ENCODE measurements around the gene MPZL2. TPM values are rescaled to one million over a fixed set of nuclear protein-coding genes. Genes with fewer than 3 reads are reported as not detected.

The MPZL2 gene
- total RNA-seq, 1 experiment from 2014 or later, result 0.26 TPM

- Histone ChIP-seq H3K4me2 (ENCODE audit: insufficient read depth, insufficient read length, low read length) (no peak overlapping the region), H3K4ac (ENCODE audit: low read depth, low read length) (no peak overlapping the region), H2BK15ac (ENCODE audit: low read depth, low read length) (no peak overlapping the region), H2BK5ac (ENCODE audit: insufficient read length, low read length) (no peak overlapping the region), H4K91ac (ENCODE audit: insufficient read length, low read depth, low read length) (no peak overlapping the region), H2BK120ac (ENCODE audit: low read depth, low read length, poor library complexity, severe bottlenecking) (no peak overlapping the region), H3K18ac (ENCODE audit: insufficient read length, low read depth, low read length) (no peak overlapping the region), H3K79me1 (ENCODE audit: insufficient read depth, low read depth, low read length, poor library complexity, severe bottlenecking) (no peaks in the 10 kb centered on the region), H4K8ac (replicated peaks; ENCODE audit: insufficient read length, low read depth, low read length) (no peak overlapping the region), H4K5ac (ENCODE audit: insufficient read length, low read depth, low read length) (no peak overlapping the region), H3T11ph (ENCODE audit: low read length) (no peak overlapping the region), H3K14ac (ENCODE audit: insufficient read depth, low read length) (no peak overlapping the region), H2AK5ac (ENCODE audit: insufficient read length, low read length) (no peak overlapping the region), H4K20me1 (ENCODE audit: control insufficient read depth, insufficient read depth, insufficient read length) (no peaks in the 10 kb centered on the region), H3K9me3 (ENCODE audit: control insufficient read depth, low read depth, low read length) (no peaks in the 10 kb centered on the region), H3K23me2 (ENCODE audit: insufficient read length, low read depth, low read length, poor library complexity, severe bottlenecking) (no peaks in the 10 kb centered on the region), H2AFZ (ENCODE audit: low read length) (no peak overlapping the region), H3K79me2 (ENCODE audit: insufficient read depth, low read length) (no peaks in the 10 kb centered on the region), H3K56ac (ENCODE audit: insufficient read length, low read depth, low read length) (no peak overlapping the region), H3K23ac (ENCODE audit: insufficient read length, low read depth, low read length) (no peak overlapping the region), H2BK20ac (ENCODE audit: low read depth, low read length, poor library complexity, severe bottlenecking) (no peak overlapping the region), H3K27ac (ENCODE audit: insufficient read length, low read depth, low read length) (no peak overlapping the region), H3K4me1 (ENCODE audit: insufficient read depth, low read length) (no peaks in the 10 kb centered on the region), H2BK12ac (ENCODE audit: insufficient read length, low read depth, low read length) (no peak overlapping the region), H3K9ac (ENCODE audit: extremely low read depth, insufficient read length, low read length) (no peak overlapping the region), H3K27me3 (ENCODE audit: insufficient read depth, low read length) (no peaks in the 10 kb centered on the region)
- Mint-ChIP-seq H3K9me3 (no peaks in the 10 kb centered on the region), H3K27ac (no peak overlapping the region), H3K4me1 (peaks cover 4 to 7% of the 10 kb centered on the region in 2 experiments), H3K27me3 (ENCODE audit: low read depth) (peaks cover 21% of the 10 kb centered on the region), H3K4me3 (no peak overlapping the region), H3K36me3 (ENCODE audit: insufficient read depth in 1 of 3, low read depth in 3 of 3) (no peaks in the 10 kb centered on the region)
- no CpG with 5 or more reads among the region's 1 CpG for WGBS (ENCODE audit: extremely low coverage, insufficient read length, low lambda C conversion rate)
- DNase-seq, result no peak
- TF ChIP-seq, protein P1, sequence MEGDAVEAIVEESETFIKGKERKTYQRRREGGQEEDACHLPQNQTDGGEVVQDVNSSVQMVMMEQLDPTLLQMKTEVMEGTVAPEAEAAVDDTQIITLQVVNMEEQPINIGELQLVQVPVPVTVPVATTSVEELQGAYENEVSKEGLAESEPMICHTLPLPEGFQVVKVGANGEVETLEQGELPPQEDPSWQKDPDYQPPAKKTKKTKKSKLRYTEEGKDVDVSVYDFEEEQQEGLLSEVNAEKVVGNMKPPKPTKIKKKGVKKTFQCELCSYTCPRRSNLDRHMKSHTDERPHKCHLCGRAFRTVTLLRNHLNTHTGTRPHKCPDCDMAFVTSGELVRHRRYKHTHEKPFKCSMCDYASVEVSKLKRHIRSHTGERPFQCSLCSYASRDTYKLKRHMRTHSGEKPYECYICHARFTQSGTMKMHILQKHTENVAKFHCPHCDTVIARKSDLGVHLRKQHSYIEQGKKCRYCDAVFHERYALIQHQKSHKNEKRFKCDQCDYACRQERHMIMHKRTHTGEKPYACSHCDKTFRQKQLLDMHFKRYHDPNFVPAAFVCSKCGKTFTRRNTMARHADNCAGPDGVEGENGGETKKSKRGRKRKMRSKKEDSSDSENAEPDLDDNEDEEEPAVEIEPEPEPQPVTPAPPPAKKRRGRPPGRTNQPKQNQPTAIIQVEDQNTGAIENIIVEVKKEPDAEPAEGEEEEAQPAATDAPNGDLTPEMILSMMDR (conservative IDR thresholded peaks at IDR 0.05), result no peak
These were observed 12.3 kb upstream of the MPZL2 start for GRCh38 chr11:118276422-118276821.

Data from H9 (cell line).